ENCODE results near the gene GNAI3. TPM values are rescaled to one million over a fixed set of nuclear protein-coding genes. Genes with fewer than 3 reads are reported as not detected.

GNAI3 gene
- total RNA-seq, 1 donor from 2014 or later, result 2.8 TPM

DNA sequence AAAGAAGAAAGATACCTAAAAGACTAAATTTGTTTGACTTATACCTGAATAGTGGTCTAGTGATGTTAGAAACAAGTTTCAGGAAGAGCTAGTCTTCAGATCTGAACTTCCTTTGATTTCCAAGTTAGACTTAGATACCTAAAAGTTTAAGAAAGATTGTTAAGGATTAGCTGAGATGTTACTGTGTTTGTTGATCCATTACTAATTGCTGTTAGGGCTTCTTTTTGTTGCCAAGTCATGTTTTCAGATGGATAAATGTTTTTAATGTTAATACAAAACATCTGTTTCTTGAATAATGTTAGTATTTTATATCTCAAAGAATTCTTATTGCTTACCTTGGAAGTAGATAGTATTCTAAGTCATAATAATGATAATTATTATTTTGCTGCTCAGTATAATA, 11.6 kb downstream of the GNAI3 start:
- Histone ChIP-seq H3K36me3 (no peaks in the 10 kb centered on the region), H3K4me3 (no peak overlapping the region), H3K4me1 (peaks cover 3 to 22% of the 10 kb centered on the region in 2 donors), H3K27ac (no peak overlapping the region), H3K27me3 (no peaks in the 10 kb centered on the region), H3K9me3 (no peaks in the 10 kb centered on the region)
- TF ChIP-seq, protein P1, sequence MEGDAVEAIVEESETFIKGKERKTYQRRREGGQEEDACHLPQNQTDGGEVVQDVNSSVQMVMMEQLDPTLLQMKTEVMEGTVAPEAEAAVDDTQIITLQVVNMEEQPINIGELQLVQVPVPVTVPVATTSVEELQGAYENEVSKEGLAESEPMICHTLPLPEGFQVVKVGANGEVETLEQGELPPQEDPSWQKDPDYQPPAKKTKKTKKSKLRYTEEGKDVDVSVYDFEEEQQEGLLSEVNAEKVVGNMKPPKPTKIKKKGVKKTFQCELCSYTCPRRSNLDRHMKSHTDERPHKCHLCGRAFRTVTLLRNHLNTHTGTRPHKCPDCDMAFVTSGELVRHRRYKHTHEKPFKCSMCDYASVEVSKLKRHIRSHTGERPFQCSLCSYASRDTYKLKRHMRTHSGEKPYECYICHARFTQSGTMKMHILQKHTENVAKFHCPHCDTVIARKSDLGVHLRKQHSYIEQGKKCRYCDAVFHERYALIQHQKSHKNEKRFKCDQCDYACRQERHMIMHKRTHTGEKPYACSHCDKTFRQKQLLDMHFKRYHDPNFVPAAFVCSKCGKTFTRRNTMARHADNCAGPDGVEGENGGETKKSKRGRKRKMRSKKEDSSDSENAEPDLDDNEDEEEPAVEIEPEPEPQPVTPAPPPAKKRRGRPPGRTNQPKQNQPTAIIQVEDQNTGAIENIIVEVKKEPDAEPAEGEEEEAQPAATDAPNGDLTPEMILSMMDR (IDR thresholded peaks at IDR 0.05), result no peak
- intact Hi-C loops (cut with DNase I), result loop anchor here (1.0 kb wide), 1 partner anchor 32 kb away; no protein-coding TSS in a partner anchor
- DNase-seq (ENCODE audit: low spot score in 2 of 2), result no peak

DNA sequence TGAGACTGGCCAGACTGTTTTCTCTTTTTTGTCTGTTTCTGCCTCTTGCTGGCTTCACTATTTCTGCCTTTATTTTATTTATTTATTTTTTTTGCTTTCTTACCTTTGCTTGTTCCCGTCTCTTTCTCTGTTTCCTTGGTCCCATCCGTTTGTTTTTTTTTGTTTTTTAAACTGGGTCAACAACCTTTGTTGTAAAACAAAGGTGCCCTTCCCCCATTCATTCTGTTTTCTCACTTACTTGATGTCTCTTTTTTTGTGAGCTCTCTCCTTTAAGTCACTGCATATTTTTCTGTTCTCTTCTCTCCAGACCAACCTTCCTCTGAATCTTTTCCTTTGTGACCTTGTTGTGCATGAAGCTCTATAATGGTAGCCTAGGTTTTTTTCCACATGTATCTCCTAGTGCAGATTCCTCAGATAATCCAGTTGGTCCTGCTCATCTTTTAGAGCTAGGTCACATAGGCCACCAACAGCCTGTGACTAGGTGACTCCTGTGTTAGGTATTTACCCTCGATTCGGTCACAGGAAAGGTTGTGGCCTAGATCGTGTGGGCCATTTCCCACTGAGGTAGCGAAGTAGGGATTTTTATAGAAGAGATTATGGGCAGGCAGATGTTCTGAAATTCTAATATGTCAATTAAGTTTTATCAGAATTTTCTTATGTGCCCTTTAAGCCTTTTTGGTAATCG, 15.9 kb downstream of the GNAI3 start:
- intact Hi-C loops (cut with DNase I), result no loop called here
- H3K9me3 ChIP-seq, result no peaks in the 10 kb centered on the region
- H3K36me3 ChIP-seq, result no peaks in the 10 kb centered on the region
- no peak overlapping the region for H3K4me3 ChIP-seq
- H3K27ac ChIP-seq, result no peak overlapping the region
- no peak for DNase-seq (ENCODE audit: low spot score in 2 of 2)
- H3K4me1 ChIP-seq, result peaks cover 8 to 35% of the 10 kb centered on the region in 2 donors
- TF ChIP-seq, protein P1 (IDR thresholded peaks at IDR 0.05), result no peak
- no peaks in the 10 kb centered on the region for H3K27me3 ChIP-seq

DNA sequence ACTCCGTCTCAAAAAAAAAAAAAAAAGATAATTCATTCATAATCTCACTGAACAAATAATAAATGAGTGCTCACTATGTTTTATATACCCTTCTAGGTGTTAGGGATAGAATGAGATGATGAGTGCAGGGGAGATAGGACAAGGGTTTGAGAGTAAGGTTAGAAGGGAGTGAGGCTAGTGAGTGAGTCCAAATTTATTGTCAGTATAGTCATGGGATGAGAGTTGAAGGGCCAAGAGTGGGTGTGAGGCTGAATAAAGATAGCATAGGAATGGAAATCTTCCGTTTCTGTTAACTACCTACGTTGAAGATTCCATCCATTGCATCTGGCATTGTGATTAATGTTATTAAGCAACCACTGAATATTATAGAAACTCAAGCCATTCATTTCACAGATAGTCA, 16.8 kb downstream of the GNAI3 start:
- Histone ChIP-seq H3K36me3 (no peaks in the 10 kb centered on the region), H3K9me3 (no peaks in the 10 kb centered on the region), H3K27ac (no peak overlapping the region), H3K4me1 (peaks cover 8 to 29% of the 10 kb centered on the region in 2 donors), H3K27me3 (no peaks in the 10 kb centered on the region), H3K4me3 (no peak overlapping the region)
- DNase-seq (ENCODE audit: low spot score in 2 of 2), result no peak
- intact Hi-C loops (cut with DNase I), result no loop called here
- TF ChIP-seq, protein P1 (IDR thresholded peaks at IDR 0.05), result no peak

- H3K4me3 ChIP-seq, result no peak overlapping the region
- TF ChIP-seq, protein P1 (IDR thresholded peaks at IDR 0.05), result no peak
- H3K27me3 ChIP-seq, result no peaks in the 10 kb centered on the region
- DNase-seq (ENCODE audit: low spot score in 2 of 2), result no peak
- intact Hi-C loops (cut with DNase I), result no loop called here
- no peaks in the 10 kb centered on the region for H3K9me3 ChIP-seq
- H3K4me1 ChIP-seq, result peaks cover 8 to 27% of the 10 kb centered on the region in 2 donors
- no peaks in the 10 kb centered on the region for H3K36me3 ChIP-seq
- H3K27ac ChIP-seq, result no peak overlapping the region
Measured at GRCh38 chr1:109566982-109567381, 18.6 kb downstream of the GNAI3 start.

- Histone ChIP-seq H3K36me3 (no peaks in the 10 kb centered on the region), H3K27ac (no peak overlapping the region), H3K4me1 (peaks cover 8 to 23% of the 10 kb centered on the region in 2 donors), H3K9me3 (no peaks in the 10 kb centered on the region), H3K27me3 (no peaks in the 10 kb centered on the region), H3K4me3 (no peak overlapping the region)
- DNase-seq (ENCODE audit: low spot score in 2 of 2), result no peak
- TF ChIP-seq, protein P1 (IDR thresholded peaks at IDR 0.05), result no peak
- intact Hi-C loops (cut with DNase I), result no loop called here
Measured at GRCh38 chr1:109567877-109568672, 19.7 kb downstream of the GNAI3 start.

All from ascending aorta (tissue), 2 donors.